ENCODE measurements around the gene HDAC4. TPM values are rescaled to one million over a fixed set of nuclear protein-coding genes. Genes with fewer than 3 reads are reported as not detected.

Gene HDAC4
- total and polyA plus RNA-seq, 7 donors: 7.9 to 329 (median 129) TPM

GRCh38 chr2:239229545-239230279 lies 171.1 kb downstream of the HDAC4 start:
- Histone ChIP-seq H3K27ac (peak overlapping the region; percentile 88), H3K36me3 (ENCODE audit: insufficient read depth in 1 of 2, low read depth in 1 of 2) (peaks cover 0 to 3% of the 10 kb centered on the region in 2 donors), H3K9me3 (no peaks in the 10 kb centered on the region), H3K4me3 (no peak overlapping the region), H3K27me3 (ENCODE audit: insufficient read depth in 3 of 3, low read length in 2 of 3) (no peaks in the 10 kb centered on the region), H3K4me1 (peaks cover 85% of the 10 kb centered on the region)
- 80 to 89% (median 83%) methylated on average over 11 of the region's 11 CpGs for WGBS, 3 donors
- DNase-seq (no peak), ATAC-seq (no peak)
- no peak for TF ChIP-seq CTCF (IDR thresholded peaks at IDR 0.05)
- intact Hi-C loops (cut with DNase I): loop anchor here in 1 of 2 donors (5.0 kb wide), 1 partner anchor 78 kb away; no protein-coding TSS in a partner anchor

GRCh38 chr2:239227661-239228371 lies 173.0 kb downstream of the HDAC4 start:
- H3K27me3 ChIP-seq (ENCODE audit: insufficient read depth in 3 of 3, low read length in 2 of 3): no peaks in the 10 kb centered on the region
- peaks cover 90% of the 10 kb centered on the region for H3K4me1 ChIP-seq
- intact Hi-C loops (cut with DNase I): loop anchor here in 1 of 2 donors (5.0 kb wide), 1 partner anchor 79 kb away; no protein-coding TSS in a partner anchor
- no peaks in the 10 kb centered on the region for H3K9me3 ChIP-seq
- no peak for TF ChIP-seq CTCF (IDR thresholded peaks at IDR 0.05)
- peak overlapping the region; percentile 28 for H3K4me3 ChIP-seq
- H3K27ac ChIP-seq: peak overlapping the region; percentile 88
- WGBS, 3 donors: 26 to 28% (median 27%) methylated on average over 14 of the region's 14 CpGs
- H3K36me3 ChIP-seq (ENCODE audit: insufficient read depth in 1 of 2, low read depth in 1 of 2): no peaks in the 10 kb centered on the region
- ATAC-seq (peak; percentile 71 to 83 (median 76)), DNase-seq (peak; percentile 73 to 93)

GRCh38 chr2:239226677-239227581 lies 173.9 kb downstream of the HDAC4 start:
- no peaks in the 10 kb centered on the region for H3K27me3 ChIP-seq (ENCODE audit: insufficient read depth in 3 of 3, low read length in 2 of 3)
- 23 to 54% (median 31%) methylated on average over 16 to 17 of the region's 17 CpGs for WGBS, 3 donors
- intact Hi-C loops (cut with DNase I): loop anchor here in 1 of 2 donors (5.0 kb wide), 1 partner anchor 80 kb away; no protein-coding TSS in a partner anchor
- no peaks in the 10 kb centered on the region for H3K36me3 ChIP-seq (ENCODE audit: insufficient read depth in 1 of 2, low read depth in 1 of 2)
- TF ChIP-seq CTCF (IDR thresholded peaks at IDR 0.05): no peak
- H3K4me3 ChIP-seq: peak overlapping the region; percentile 28
- peaks cover 95% of the 10 kb centered on the region for H3K4me1 ChIP-seq
- H3K9me3 ChIP-seq: no peaks in the 10 kb centered on the region
- peak in 1 of 2 donors; percentile 77 for DNase-seq
- peak; percentile 11 to 36 (median 18) for ATAC-seq
- H3K27ac ChIP-seq: peak overlapping the region; percentile 88

GRCh38 chr2:239225871-239226561 lies 174.8 kb downstream of the HDAC4 start:
- Histone ChIP-seq H3K27ac (peak overlapping the region; percentile 88), H3K4me3 (no peak overlapping the region), H3K36me3 (ENCODE audit: insufficient read depth in 1 of 2, low read depth in 1 of 2) (no peaks in the 10 kb centered on the region), H3K9me3 (no peaks in the 10 kb centered on the region), H3K27me3 (ENCODE audit: insufficient read depth in 3 of 3, low read length in 2 of 3) (no peaks in the 10 kb centered on the region), H3K4me1 (peaks cover 98% of the 10 kb centered on the region)
- no peak for ATAC-seq
- peak in 1 of 2 donors; percentile 54 for DNase-seq
- intact Hi-C loops (cut with DNase I): loop anchor here in 1 of 2 donors (5.0 kb wide), 1 partner anchor 81 kb away; no protein-coding TSS in a partner anchor
- no peak for TF ChIP-seq CTCF (IDR thresholded peaks at IDR 0.05)
- 31 to 58% (median 42%) methylated on average over 13 of the region's 13 CpGs for WGBS, 3 donors

All from psoas muscle (tissue), 8 donors.